ENCODE results near the gene CACNA1I. TPM values are rescaled to one million over a fixed set of nuclear protein-coding genes. Genes with fewer than 3 reads are reported as not detected.

Gene CACNA1I
- total RNA-seq, 1 donor from 2014 or later = 0.07 TPM

DNA sequence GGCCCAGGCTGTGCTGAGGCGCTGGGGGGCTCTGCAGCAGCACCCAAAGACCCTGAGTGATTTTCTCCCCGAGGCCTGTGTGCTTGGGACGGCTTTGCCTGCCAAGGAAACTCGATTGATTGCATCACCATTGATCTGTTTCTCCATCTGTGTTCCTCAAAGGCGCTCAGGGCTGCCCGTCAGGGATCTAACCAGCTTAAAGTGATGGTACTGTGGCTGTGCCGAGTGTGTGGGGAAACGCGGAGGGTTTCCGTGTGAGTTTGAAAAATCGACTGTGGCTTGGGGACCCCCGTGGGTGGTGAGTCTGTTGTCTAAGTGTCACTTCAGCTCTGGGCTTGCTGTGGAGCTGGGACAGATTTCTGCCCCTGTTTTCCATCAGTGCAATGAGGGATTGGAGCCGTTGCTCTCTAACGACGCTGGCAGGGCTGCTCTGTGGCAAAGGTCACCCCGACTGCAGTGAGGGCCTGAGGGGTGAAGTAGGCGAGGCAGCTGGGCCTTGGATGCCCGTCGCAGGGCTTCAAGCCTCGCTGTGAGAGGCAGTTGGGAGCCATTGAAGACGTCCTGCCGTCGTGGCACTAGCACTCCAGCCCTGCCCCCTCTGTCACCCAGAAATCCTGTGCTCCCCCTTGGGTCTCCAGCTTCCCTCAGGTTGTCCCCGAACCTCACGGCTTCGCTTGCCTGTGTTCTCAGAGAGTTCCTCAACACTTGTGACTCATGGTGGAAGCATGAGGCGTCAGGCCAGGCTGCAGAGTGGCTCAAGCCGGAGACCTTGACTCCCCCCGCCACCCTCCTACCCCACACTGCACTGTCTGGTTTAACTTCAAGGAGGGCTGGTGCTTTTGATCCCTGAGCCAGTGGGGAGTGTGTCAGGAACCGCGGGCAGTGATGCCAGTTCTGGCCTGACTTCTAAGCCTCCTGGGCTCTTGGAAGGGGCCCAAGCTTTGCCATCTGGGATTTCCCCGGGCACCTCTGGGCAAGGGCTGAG, 21.8 kb downstream of the CACNA1I start:
- Mint-ChIP-seq H3K9me3 (no peaks in the 10 kb centered on the region), H3K27me3 (ENCODE audit: low read depth) (peaks cover 20% of the 10 kb centered on the region), H3K36me3 (ENCODE audit: low read depth) (no peaks in the 10 kb centered on the region), H3K27ac (ENCODE audit: unreplicated experiment) (peak overlapping the region; percentile 73), H3K4me3 (no peak overlapping the region), H3K4me1 (peaks cover 9% of the 10 kb centered on the region)
- TF ChIP-seq, protein P1, sequence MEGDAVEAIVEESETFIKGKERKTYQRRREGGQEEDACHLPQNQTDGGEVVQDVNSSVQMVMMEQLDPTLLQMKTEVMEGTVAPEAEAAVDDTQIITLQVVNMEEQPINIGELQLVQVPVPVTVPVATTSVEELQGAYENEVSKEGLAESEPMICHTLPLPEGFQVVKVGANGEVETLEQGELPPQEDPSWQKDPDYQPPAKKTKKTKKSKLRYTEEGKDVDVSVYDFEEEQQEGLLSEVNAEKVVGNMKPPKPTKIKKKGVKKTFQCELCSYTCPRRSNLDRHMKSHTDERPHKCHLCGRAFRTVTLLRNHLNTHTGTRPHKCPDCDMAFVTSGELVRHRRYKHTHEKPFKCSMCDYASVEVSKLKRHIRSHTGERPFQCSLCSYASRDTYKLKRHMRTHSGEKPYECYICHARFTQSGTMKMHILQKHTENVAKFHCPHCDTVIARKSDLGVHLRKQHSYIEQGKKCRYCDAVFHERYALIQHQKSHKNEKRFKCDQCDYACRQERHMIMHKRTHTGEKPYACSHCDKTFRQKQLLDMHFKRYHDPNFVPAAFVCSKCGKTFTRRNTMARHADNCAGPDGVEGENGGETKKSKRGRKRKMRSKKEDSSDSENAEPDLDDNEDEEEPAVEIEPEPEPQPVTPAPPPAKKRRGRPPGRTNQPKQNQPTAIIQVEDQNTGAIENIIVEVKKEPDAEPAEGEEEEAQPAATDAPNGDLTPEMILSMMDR (conservative IDR thresholded peaks at IDR 0.05) = no peak
- no peak for DNase-seq (ENCODE audit: low read depth, low spot score)

- no peak for DNase-seq (ENCODE audit: low read depth, low spot score)
- peaks cover 28% of the 10 kb centered on the region for H3K27me3 Mint-ChIP-seq (ENCODE audit: low read depth)
- H3K4me3 Mint-ChIP-seq = no peak overlapping the region
- H3K4me1 Mint-ChIP-seq = peaks cover 10% of the 10 kb centered on the region
- TF ChIP-seq, protein P1 (conservative IDR thresholded peaks at IDR 0.05) = no peak
- peak overlapping the region; percentile 46 for H3K27ac Mint-ChIP-seq (ENCODE audit: unreplicated experiment)
- no peaks in the 10 kb centered on the region for H3K9me3 Mint-ChIP-seq
- no peaks in the 10 kb centered on the region for H3K36me3 Mint-ChIP-seq (ENCODE audit: low read depth)
Measured at GRCh38 chr22:39593066-39593930, 22.7 kb downstream of the CACNA1I start.

GRCh38 chr22:39593931-39594285, 23.4 kb downstream of the CACNA1I start:
- Mint-ChIP-seq H3K27me3 (ENCODE audit: low read depth) (peaks cover 32% of the 10 kb centered on the region), H3K4me1 (peaks cover 13% of the 10 kb centered on the region), H3K4me3 (no peak overlapping the region), H3K9me3 (no peaks in the 10 kb centered on the region), H3K27ac (ENCODE audit: unreplicated experiment) (no peak overlapping the region), H3K36me3 (ENCODE audit: low read depth) (no peaks in the 10 kb centered on the region)
- no peak for DNase-seq (ENCODE audit: low read depth, low spot score)
- TF ChIP-seq, protein P1 (conservative IDR thresholded peaks at IDR 0.05) = no peak

DNA sequence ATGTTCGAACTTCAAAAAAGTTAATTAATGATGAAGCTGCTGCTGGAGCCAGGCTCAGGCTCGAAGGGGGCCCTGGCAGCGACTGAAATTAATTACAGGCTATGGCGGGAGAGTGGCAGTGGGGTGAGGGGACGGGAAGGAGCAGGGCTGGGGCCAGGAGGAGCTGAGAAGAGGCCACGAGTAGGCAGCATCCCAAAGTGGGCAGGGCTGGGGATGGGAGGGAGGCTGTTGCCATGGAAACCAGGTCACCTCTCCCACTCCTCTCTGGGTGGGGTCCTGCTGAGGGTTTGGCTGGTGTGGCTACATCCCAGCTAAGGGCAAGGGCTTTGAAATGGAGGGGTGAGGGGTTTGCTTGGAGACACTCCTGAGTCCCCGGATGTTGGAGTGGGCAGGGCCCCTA, 23.9 kb downstream of the CACNA1I start:
- no peak for DNase-seq (ENCODE audit: low read depth, low spot score)
- H3K36me3 Mint-ChIP-seq (ENCODE audit: low read depth) = no peaks in the 10 kb centered on the region
- peaks cover 32% of the 10 kb centered on the region for H3K27me3 Mint-ChIP-seq (ENCODE audit: low read depth)
- no peaks in the 10 kb centered on the region for H3K9me3 Mint-ChIP-seq
- peaks cover 13% of the 10 kb centered on the region for H3K4me1 Mint-ChIP-seq
- TF ChIP-seq, protein P1 (conservative IDR thresholded peaks at IDR 0.05) = no peak
- no peak overlapping the region for H3K27ac Mint-ChIP-seq (ENCODE audit: unreplicated experiment)
- H3K4me3 Mint-ChIP-seq = no peak overlapping the region

- Mint-ChIP-seq H3K4me1 (peaks cover 13% of the 10 kb centered on the region), H3K9me3 (no peaks in the 10 kb centered on the region), H3K27me3 (ENCODE audit: low read depth) (peaks cover 44% of the 10 kb centered on the region), H3K4me3 (no peak overlapping the region), H3K36me3 (ENCODE audit: low read depth) (no peaks in the 10 kb centered on the region), H3K27ac (ENCODE audit: unreplicated experiment) (no peak overlapping the region)
- TF ChIP-seq, protein P1 (conservative IDR thresholded peaks at IDR 0.05) = no peak
- DNase-seq (ENCODE audit: low read depth, low spot score) = no peak
Measured at GRCh38 chr22:39595622-39596172, 25.1 kb downstream of the CACNA1I start.
